Parathyroid adenoma (tissue), 2 donors: ENCODE results near the gene GNAS-AS1.
A peak's percentile ranks its signal among the peaks of the same experiment; 100 is the strongest.

Source experiments
- H2AFZ ChIP-seq: fragments of 300-600 bp; sonication (generic); one replicate; pipeline ENCODE4 v1.7.0; 2017; ENCODE audit warnings: antibody characterized with exemption, mild to moderate bottlenecking
- H3K27ac ChIP-seq: fragments of 300-600 bp; sonication (generic); one replicate; pipeline ENCODE4 v1.7.0; 2017
- H3K27me3 ChIP-seq: fragments of 300-600 bp; sonication (generic); one replicate; pipeline ENCODE4 v1.7.0; 2017; ENCODE audit warnings: low read length; ENCODE audit not compliant: control insufficient read depth, insufficient read depth
- H3K36me3 ChIP-seq: fragments of 300-600 bp; sonication (generic); one replicate; pipeline ENCODE4 v1.7.0; 2017; ENCODE audit warnings: low read length; ENCODE audit not compliant: control insufficient read depth, insufficient read depth
- H3K4me1 ChIP-seq: fragments of 300-600 bp; sonication (generic); one replicate; pipeline ENCODE4 v1.7.0; 2017; ENCODE audit warnings: control low read depth
- H3K4me2 ChIP-seq: fragments of 300-600 bp; sonication (generic); one replicate; pipeline ENCODE4 v1.7.0; 2017; ENCODE audit warnings: low read length
- H3K4me3 ChIP-seq: fragments of 300-600 bp; sonication (generic); one replicate; pipeline ENCODE4 v1.7.0; 2017; ENCODE audit warnings: low read depth, low read length
- H3K79me2 ChIP-seq: fragments of 300-600 bp; sonication (generic); one replicate; pipeline ENCODE4 v1.7.0; 2017; ENCODE audit warnings: control low read depth
- H3K9ac ChIP-seq: fragments of 300-600 bp; sonication (generic); one replicate; pipeline ENCODE4 v1.7.0; 2017; ENCODE audit warnings: mild to moderate bottlenecking
- H3K9me3 ChIP-seq: fragments of 300-600 bp; sonication (generic); one replicate; pipeline ENCODE4 v1.7.0; 2017; ENCODE audit warnings: low read length; ENCODE audit not compliant: control insufficient read depth
- TF ChIP-seq, protein P1 (sequence below): fragments of 300-600 bp; sonication (generic); IDR thresholded peaks from one replicate; pipeline ENCODE4 v1.7.0; 2017; ENCODE audit warnings: antibody characterized with exemption, mild to moderate bottlenecking
- donor health status: primary hyperparathyroidism.

Gene GNAS-AS1

DNA sequence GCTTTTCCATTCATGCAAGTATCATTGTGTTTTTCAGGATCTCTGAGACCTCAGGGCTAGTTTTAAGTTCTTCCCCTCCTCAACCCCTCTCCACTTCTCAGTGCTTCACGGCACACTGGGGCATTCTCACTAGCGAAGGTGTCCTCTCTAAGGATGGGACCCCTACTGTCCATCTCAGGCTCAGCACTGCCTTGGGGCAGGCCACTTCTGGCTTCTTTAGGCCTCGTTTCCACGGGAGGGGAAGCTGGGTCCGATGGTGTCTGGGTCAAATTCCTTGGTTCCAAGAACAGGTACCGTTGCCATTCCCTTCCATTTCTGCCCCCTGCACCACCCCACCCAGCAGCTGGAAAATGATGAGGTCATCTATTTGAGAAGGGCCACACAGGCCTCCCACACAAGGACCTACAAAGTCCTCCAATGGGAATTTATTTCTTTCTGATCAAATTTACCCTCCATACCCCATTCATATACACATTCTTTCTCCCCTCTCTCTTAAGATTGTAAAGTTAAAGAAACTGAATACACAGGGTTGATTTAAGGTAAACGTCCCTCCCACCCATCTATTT, 19.0 kb upstream of the GNAS-AS1 start:
- Histone ChIP-seq H2AFZ (no peak overlapping the region), H3K9me3 (no peaks in the 10 kb centered on the region), H3K27me3 (no peaks in the 10 kb centered on the region), H3K36me3 (no peaks in the 10 kb centered on the region), H3K27ac (no peak overlapping the region), H3K4me3 (no peak overlapping the region), H3K79me2 (no peaks in the 10 kb centered on the region), H3K4me2 (no peak overlapping the region), H3K4me1 (no peaks in the 10 kb centered on the region), H3K9ac (no peak overlapping the region)
- TF ChIP-seq, protein P1, sequence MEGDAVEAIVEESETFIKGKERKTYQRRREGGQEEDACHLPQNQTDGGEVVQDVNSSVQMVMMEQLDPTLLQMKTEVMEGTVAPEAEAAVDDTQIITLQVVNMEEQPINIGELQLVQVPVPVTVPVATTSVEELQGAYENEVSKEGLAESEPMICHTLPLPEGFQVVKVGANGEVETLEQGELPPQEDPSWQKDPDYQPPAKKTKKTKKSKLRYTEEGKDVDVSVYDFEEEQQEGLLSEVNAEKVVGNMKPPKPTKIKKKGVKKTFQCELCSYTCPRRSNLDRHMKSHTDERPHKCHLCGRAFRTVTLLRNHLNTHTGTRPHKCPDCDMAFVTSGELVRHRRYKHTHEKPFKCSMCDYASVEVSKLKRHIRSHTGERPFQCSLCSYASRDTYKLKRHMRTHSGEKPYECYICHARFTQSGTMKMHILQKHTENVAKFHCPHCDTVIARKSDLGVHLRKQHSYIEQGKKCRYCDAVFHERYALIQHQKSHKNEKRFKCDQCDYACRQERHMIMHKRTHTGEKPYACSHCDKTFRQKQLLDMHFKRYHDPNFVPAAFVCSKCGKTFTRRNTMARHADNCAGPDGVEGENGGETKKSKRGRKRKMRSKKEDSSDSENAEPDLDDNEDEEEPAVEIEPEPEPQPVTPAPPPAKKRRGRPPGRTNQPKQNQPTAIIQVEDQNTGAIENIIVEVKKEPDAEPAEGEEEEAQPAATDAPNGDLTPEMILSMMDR = no peak

DNA sequence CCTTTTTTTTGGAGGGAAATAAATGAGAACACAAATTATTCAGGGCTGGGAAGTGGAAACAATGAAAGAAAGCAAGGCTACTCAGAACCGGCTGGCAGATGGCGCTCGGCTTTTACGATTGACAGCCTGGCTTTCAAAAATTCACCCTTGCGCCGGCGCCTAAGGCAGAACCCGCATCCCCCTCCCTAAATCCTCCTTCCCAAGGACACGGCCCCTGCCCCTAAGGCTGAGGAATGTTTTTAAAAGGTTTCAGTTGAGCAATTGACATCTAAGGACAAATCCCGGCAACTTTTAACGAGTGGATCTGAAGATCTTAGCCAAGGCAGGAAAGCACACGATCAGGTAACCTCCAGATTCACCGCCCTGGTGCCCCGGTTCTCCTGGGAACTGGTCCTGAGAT, 18.1 kb upstream of the GNAS-AS1 start:
- Histone ChIP-seq H3K4me1 (no peaks in the 10 kb centered on the region), H3K79me2 (no peaks in the 10 kb centered on the region), H3K27ac (no peak overlapping the region), H3K27me3 (no peaks in the 10 kb centered on the region), H2AFZ (peak overlapping the region; percentile 47), H3K4me2 (no peak overlapping the region), H3K4me3 (no peak overlapping the region), H3K9me3 (no peaks in the 10 kb centered on the region), H3K9ac (no peak overlapping the region), H3K36me3 (no peaks in the 10 kb centered on the region)
- TF ChIP-seq, protein P1 = peak; percentile 38

DNA sequence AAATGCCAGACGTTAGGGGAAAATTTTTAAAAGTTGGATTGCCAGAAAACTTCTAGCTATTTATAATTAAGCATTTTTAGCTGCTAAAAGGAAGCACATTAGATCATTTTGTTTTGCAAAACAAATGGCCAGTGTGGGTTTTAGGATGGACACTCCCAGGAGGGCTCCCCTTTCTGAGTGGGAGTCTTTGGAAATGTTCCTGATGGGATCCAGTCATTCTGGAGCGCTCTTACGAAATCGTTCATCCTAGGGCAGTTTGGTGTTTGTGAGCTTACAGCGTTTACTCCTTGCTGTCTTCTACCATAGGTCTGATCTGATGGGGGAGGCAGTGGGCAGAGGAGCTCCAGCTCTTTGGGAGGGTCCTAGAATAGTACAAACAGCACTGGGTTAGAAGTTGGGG, 16.5 kb upstream of the GNAS-AS1 start:
- Histone ChIP-seq H3K27me3 (no peaks in the 10 kb centered on the region), H3K9ac (no peak overlapping the region), H3K79me2 (no peaks in the 10 kb centered on the region), H3K4me2 (no peak overlapping the region), H3K4me3 (no peak overlapping the region), H3K36me3 (no peaks in the 10 kb centered on the region), H2AFZ (no peak overlapping the region), H3K27ac (no peak overlapping the region), H3K4me1 (no peaks in the 10 kb centered on the region), H3K9me3 (no peaks in the 10 kb centered on the region)
- TF ChIP-seq, protein P1 = no peak

DNA sequence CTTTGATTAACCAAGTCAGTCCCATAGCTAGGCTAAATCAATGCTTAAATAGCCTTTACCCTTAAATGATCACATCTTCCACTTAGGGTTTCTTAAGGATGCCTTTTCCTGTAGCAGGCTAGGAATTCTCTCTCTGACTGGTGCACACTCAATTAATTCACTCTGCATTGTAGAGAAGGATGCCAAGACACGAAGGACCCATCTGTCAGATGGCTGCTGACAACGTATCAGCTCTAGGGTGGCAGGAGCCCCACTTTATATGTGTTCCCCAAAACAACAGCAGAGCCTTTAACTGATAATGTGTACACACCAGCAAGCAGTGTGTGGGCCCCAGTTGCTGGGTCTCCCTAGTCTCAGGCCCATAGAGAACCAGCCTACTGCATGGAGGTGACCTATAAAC, 15.1 kb upstream of the GNAS-AS1 start:
- Histone ChIP-seq H2AFZ (no peak overlapping the region), H3K79me2 (no peaks in the 10 kb centered on the region), H3K27ac (no peak overlapping the region), H3K4me2 (no peak overlapping the region), H3K27me3 (no peaks in the 10 kb centered on the region), H3K9ac (no peak overlapping the region), H3K9me3 (no peaks in the 10 kb centered on the region), H3K4me3 (no peak overlapping the region), H3K36me3 (no peaks in the 10 kb centered on the region), H3K4me1 (no peaks in the 10 kb centered on the region)
- TF ChIP-seq, protein P1 = no peak

DNA sequence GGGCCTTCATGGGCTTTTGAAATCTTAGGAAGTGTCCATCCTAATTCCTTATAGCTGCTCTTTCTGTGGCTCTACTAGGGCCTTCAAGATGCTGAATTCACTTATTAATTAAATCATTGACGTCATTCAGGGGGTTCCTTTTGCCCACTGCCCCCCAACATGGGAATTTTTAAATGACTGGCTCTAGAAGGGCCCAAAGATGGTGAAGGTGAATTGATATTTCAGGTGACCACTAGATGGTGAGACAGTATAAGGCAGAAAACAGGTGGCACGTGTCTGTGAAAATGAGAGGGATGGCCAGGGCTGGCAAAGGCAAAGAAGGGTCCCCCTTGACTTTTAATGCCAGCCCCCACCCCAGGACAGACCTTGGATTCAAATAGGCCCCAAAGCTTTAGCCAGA, 13.6 kb upstream of the GNAS-AS1 start:
- Histone ChIP-seq H3K27me3 (no peaks in the 10 kb centered on the region), H3K36me3 (no peaks in the 10 kb centered on the region), H3K9me3 (no peaks in the 10 kb centered on the region), H3K4me1 (no peaks in the 10 kb centered on the region), H3K4me2 (no peak overlapping the region), H3K79me2 (no peaks in the 10 kb centered on the region), H3K9ac (no peak overlapping the region), H2AFZ (no peak overlapping the region), H3K4me3 (no peak overlapping the region), H3K27ac (no peak overlapping the region)
- TF ChIP-seq, protein P1 = no peak
